HL-60 (cell line): Measurements from ENCODE around the gene GPR153.

ENCODE experiments used
- DNase-seq, 2 experiments: peaks; one replicate each; pipeline ENCODE4 v3.0.0-alpha.2; 2010 to 2020; ENCODE audit warnings: low read depth in 1 of 2, low spot score in 1 of 2
- H3K27ac ChIP-seq: fragments of 250-450 bp; sonication (Bioruptor Pico); replicated peaks from 2 replicates; pipeline ENCODE4 v1.5.1; 2020; ENCODE audit warnings: mild to moderate bottlenecking, moderate library complexity
- H3K27me3 ChIP-seq: fragments of 250-450 bp; sonication (Bioruptor Pico); 2 replicates; pipeline ENCODE4 v1.5.1; 2021; ENCODE audit warnings: mild to moderate bottlenecking, moderate library complexity; ENCODE audit not compliant: insufficient read depth, poor library complexity, severe bottlenecking
- H3K4me3 ChIP-seq: replicated peaks from 2 replicates; pipeline ENCODE4 v1.5.1; 2011; ENCODE audit warnings: mild to moderate bottlenecking, control low read depth, low read length; ENCODE audit not compliant: insufficient read depth
- CTCF ChIP-seq: IDR thresholded peaks from one replicate; pipeline ENCODE4 v1.5.1; 2011; ENCODE audit warnings: low read length, control low read depth, inconsistent platforms; ENCODE audit not compliant: insufficient read depth
- GABPA ChIP-seq: IDR thresholded peaks from 2 replicates; pipeline ENCODE4 v1.6.1; 2012; ENCODE audit warnings: low read depth
- POLR2AphosphoS5 ChIP-seq: IDR thresholded peaks from 2 replicates; pipeline ENCODE4 v1.6.1; 2012; ENCODE audit warnings: low read depth
- REST ChIP-seq: IDR thresholded peaks from 2 replicates; pipeline ENCODE4 v1.6.1; 2012; ENCODE audit warnings: low read depth; ENCODE audit not compliant: insufficient replicate concordance
- SPI1 ChIP-seq: IDR thresholded peaks from 2 replicates; pipeline ENCODE4 v1.6.1; 2012; ENCODE audit warnings: low read depth, mild to moderate bottlenecking, borderline replicate concordance

Gene GPR153

GRCh38 chr1:6266641-6267040 lies 5.7 kb upstream of the GPR153 start:
- no peak for DNase-seq
- TF ChIP-seq POLR2AphosphoS5 (no peak), SPI1 (no peak), GABPA (no peak), CTCF (no peak), REST (no peak)
- Histone ChIP-seq H3K4me3 (no peak overlapping the region), H3K27ac (no peak overlapping the region), H3K27me3 (peaks cover 5% of the 10 kb centered on the region)

- no peak overlapping the region for H3K4me3 ChIP-seq
- peaks cover 13% of the 10 kb centered on the region for H3K27me3 ChIP-seq
- no peak for TF ChIP-seq SPI1
- no peak for TF ChIP-seq GABPA
- TF ChIP-seq CTCF = no peak
- no peak for TF ChIP-seq POLR2AphosphoS5
- no peak overlapping the region for H3K27ac ChIP-seq
- no peak for DNase-seq
Measured at GRCh38 chr1:6265151-6265550, 4.3 kb upstream of the GPR153 start.

- Histone ChIP-seq H3K4me3 (no peak overlapping the region), H3K27me3 (peaks cover 26% of the 10 kb centered on the region), H3K27ac (no peak overlapping the region)
- no peak for DNase-seq
- TF ChIP-seq REST = no peak
- TF ChIP-seq SPI1 = no peak
- TF ChIP-seq GABPA = no peak
- TF ChIP-seq POLR2AphosphoS5 = no peak
- no peak for TF ChIP-seq CTCF
Measured at GRCh38 chr1:6263716-6264115, 2.8 kb upstream of the GPR153 start.
